ENCODE data around the gene MZT2B.
"Not testable (repeated sequence)": the region's sequence is repeated elsewhere in the genome, so short reads cannot be mapped to it uniquely, and the experiment has no call there.

Gene MZT2B

DNA sequence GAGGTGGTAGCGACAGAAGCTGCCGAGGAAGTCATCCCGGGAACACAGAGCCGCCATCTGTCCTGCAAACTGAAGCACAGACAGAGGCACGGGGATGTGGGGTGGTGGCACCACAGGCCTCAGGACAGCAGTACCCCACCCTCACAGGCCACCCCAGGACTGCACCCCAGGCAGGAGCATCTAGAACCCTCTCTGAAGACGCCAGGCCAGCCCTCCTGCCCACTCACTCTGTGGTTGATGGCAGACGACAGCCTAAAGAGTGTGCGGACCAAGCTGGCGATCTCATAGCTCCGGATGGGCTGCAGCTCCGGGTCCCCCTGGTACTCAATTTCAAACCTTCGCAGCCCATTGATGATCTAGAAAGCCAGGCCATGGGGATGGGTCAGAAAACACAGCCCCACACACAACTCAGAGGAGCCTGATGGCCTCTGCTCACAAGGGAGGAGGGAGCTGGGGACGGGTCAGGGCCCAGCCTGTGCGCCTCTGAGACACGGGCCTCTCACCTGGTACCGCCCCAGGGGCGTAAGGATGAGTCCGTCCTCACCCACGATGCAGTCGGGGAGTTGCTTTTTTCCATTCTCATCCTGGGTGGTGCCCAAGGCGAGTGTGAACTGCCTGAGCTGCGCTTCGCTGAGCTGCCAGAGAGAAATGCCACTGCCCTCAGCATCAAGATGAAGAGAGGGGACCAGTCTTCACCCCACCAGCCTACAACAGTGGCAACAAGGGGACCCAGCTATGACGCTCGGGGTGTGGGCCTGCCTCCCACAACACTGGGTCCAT is 29.1 kb upstream of the MZT2B start:
- DNase-seq (ENCODE audit: low read depth) = no peak

DNA sequence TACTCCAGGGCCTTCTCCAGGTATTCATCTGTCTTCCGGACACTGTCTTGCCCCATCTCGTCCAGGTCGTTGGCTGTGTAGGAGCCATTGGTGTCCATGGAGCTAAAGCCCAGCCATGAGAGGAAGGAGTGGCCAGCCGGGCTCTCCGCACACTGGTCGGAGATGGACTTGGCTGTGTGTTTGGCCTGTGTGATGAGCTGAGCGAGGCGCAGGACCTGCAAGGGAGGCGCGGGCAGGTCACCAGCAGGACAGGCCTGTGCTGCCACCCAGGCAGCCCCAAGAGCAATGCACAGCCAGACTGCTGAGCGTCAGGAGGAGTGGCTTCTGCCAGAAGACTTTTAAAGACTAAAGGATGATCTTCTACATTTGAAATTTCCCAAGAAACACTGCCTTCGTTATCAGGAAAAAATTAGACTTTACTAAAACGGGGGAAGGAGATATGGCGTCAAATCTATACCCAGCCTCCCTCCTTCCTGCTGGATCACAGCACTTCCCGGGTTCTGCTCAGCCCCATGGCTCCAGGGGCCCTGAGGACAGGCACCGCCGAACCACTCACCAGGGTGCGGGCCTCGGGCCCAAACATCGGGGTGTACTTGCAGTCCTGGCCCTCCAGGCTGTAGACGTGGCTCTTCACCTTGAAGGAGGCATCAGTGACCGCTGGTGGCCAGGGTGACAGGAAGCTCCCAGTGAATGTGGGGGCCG is 28.2 kb upstream of the MZT2B start:
- not testable (repeated sequence) for DNase-seq (ENCODE audit: low read depth)

DNA sequence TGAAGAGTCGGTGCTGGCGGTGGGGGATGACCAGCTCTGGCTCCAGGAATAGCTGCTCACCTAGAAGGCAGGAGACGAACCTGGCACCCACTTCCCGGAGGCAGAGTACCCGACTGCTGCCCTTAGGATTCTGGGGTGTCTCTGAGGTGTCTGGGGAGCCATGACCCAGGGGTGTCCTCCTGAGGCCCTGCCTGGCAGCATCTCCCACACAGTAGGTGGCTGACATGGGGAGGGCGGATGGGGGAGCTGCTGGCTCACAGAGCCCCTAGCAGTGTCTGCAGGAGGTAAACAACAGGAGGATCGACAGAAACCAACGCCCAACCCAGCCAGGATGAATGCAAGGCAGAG is 27.7 kb upstream of the MZT2B start:
- DNase-seq (ENCODE audit: low read depth) = not testable (repeated sequence)

DNA sequence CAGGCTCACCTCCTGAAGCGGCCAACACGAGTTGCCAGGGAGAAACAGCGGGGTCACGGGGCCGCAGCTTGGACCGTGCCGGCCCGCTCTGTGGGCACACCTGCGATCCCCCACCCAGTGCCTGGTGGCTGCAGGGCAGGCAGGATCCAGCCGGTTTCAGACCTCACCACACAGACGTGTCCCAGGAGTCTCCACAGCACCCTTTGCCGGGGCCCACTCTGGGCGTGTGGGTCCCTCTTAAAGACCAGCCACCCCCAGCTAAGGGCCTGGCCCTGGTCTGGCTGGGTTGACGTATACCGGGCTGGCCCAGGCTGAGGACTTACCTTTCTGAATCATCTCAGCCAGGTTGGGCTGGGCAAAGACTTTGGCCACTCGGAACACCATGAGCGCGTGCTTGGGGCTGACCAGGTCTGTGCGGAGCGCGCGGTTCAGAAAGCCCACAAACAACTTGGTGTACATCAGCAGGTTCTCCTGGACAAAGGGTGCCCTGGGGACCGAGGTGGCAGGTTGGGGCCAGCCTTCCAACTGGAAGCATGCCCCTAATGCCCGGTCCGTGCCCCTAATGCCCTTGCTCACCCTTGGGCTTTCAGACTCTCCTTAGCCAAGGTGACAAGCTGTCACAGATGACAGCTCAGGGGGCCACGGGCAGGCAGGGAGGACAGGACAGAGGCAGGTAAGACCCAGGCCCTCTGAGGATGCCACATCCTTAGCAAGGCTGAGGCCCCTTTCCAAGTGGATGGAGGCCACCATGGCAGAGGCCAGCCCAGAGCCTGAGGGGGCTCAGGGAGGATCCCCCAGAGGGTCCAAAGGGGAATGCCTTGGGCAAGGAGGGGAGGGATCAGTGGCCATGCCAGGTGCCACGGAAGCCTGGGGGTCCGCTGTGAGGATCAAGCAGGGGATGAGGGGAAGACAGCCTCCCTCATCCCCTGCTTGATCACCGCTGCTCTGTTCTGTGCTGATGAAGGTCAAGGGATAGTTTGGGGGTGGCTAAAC is 27.0 kb upstream of the MZT2B start:
- DNase-seq (ENCODE audit: low read depth) = no peak

DNA sequence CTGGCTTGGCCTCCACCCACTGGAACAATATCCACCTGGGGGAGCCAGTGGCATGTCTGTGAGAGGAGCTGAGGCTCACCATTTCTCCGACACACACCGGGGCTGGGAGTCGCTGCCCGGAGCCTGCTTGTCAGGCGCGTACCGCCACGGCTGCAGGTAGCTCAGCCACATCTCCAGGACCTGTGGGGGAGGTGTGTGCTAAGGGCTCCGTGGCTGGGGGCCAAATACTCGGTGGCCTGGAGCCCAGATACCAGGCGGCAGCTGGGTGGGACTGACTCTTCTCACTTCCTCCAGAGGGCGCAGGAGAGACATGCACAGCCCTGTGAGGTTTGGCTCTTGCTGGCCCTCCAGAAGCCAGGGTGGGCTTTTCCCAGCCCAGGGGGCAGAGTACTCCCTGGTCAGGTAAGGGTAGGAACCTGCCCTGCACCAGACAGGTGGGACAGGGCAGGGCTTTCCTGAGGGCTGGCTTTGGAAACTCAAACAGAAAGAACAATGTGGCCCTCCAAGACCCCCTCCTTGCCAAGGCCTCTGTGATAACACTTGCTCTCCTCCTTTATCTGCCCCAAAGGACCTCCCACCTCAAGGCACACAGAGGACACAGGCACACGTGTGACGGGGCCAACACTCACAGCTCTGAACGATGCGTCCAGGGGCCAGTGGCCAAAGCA is 26.0 kb upstream of the MZT2B start:
- not testable (repeated sequence) for DNase-seq (ENCODE audit: low read depth)

DNA sequence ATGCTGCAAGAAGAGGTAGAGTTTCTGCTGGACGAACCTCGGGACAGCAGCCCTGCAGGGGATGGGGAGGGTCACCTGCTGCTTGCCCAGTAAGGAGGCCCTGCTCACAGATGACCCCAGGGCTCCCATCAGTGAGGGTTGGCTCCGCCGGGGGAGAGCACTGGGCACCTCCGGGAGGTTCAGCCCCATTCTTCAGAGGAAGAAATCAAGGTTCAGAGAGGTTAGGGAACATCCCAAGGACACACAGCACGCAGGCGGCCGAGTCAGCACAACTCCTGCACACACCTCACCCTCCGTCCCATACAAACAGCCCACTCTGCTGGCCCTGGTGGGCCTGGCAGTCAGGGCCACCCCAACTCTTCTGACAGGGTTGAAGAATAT is 25.4 kb upstream of the MZT2B start:
- DNase-seq (ENCODE audit: low read depth) = no peak

DNA sequence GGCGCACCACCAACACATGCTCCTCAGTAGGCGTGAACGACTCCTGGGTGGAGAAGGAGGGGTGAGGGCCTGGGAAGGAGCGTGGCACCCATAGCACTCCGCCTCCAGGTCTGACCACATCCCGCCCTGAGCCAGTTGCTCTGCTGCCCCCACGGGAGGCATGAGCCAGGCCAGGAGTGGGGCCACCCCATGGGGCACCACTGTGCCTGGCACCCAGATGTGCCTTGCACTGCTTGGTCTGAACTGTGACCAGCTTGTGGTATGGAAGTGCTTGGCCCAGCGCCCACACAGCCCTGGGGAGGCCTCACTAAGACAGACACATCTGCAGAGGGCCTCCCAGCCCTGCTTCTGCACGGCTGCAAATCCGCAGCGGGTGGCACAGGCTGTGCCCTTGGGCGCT is 24.7 kb upstream of the MZT2B start:
- not testable (repeated sequence) for DNase-seq (ENCODE audit: low read depth)

DNA sequence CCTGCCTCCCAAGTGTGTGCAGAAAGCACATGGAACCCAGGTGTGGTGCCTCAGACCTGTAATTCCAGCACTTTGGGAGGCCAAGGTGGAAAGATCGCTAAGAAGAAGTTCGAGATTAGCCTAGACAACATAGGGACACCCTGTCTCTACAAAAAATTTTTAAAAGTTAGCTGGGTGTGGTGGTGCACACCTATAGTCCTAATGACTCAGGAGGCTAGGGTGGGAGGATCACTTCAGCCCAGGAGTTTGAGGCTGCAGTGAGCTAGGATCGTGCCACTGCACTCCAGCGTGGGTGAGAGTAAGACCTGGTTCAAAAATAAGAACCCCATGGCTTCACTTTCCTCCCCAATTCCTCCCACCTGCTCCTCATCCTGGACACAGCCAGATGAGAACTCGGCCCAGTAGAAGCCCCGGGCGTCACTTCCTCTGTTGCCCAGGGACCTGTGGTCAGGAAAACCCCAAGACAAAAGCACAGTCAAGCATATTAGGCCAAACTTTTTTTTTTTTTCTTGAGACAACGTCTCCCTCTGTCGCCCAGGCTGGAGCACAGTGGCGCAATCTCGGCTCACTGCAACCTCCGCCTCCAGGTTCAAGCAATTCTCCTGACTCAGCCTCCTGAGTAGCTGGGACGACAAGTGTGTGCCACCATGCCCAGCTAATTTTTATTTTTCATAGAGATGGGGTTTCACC is 24.1 kb upstream of the MZT2B start:
- not testable (repeated sequence) for DNase-seq (ENCODE audit: low read depth)

DNA sequence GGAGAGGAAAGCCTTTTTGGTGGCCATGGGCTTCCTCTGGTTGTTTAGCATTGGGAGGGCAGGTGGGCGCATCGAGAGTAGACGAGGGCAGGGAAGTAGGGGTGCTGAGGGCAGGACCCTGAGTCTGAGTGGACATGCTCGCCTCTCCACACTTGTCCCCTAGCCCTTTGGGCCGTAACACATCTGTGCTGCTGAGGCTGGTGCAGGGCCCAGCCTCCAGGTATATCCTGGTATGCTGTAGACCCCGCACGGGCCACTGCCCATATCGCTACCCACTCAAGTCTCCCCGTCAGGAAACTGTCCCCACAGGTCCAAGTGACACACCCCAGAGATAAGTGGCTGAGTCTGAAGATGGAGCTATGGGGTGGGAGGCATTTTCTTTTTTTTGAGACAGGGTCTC is 23.4 kb upstream of the MZT2B start:
- DNase-seq (ENCODE audit: low read depth) = no peak

DNA sequence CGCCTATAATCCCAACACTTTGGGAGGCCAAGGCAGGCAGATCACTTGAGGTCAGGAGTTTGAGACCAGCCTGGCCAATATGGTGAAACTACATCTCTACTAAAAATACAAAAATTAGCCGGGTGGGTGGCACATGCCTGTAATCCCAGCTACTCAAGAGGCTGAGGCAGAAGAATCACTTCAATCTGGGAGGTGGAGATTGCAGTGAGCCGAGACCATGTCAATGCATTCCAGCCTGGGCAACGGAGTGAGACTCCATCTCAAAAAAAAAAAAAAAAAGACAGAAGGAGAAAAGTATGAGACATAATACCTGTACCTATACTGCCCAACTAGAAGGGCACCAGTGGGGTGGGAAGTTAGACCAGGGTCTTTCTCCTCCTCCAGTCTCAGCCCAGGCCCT is 22.7 kb upstream of the MZT2B start:
- not testable (repeated sequence) for DNase-seq (ENCODE audit: low read depth)

DNA sequence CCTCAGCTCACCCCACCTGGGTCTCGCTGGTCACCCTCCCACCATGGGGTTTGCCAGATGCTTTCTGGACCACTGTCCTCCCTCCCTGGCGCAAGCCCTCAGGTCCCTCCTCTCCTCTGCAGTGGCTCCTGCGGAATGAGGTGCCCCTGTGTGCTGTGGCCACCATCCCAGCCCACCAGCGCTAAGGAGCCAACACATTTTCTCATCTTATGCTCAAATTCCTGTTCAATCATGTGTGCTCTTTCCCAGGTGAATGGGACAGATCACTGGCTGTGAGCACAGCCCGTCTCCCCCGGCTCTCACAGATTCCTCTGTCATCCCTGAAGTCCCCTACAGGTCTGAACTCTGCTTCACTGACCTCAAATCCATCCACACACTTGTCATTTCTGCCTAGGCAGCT is 21.9 kb upstream of the MZT2B start:
- DNase-seq (ENCODE audit: low read depth) = no peak

DNA sequence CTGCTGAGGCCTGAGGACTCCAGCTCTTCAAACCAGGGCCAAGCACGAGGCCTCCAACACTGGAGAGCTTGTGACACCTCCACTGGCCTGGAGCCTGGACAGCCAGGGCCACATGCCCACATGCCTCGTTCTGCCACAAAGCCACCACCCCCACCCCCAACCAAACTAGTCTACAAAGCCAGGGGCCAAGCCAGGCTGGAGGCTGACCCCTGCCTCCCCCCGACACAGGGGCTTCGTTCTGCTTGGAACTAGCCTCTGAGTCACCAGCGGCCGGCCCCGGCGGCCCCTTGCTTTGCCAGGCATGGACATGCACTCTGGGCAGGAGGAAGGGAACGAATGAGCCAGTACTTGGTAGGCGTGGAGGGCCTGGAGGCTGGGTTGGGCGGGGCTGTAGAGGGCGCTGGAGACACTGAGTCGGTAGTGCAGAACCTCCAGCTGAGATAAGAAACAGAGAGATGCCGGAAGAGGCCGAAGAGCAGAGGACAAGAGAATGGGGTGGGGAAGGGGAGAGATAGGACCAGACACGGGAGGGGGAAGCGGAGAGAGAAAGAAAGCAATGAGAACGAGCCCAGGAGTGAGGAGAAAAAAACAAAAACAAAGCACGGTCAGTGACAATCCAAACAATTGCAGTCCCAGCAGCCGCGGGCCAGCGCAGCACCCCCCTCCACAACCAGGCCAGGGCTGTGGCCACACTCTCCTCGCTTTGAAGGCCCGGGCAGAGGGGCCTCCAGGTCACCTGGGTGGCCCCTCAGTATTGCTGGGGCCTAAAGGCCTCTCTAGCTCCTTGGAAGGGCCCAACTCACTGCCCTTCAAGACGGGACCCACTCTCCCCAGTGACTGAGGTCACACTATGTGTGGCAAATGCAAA is 21.0 kb upstream of the MZT2B start:
- DNase-seq (ENCODE audit: low read depth) = not testable (repeated sequence)

DNA sequence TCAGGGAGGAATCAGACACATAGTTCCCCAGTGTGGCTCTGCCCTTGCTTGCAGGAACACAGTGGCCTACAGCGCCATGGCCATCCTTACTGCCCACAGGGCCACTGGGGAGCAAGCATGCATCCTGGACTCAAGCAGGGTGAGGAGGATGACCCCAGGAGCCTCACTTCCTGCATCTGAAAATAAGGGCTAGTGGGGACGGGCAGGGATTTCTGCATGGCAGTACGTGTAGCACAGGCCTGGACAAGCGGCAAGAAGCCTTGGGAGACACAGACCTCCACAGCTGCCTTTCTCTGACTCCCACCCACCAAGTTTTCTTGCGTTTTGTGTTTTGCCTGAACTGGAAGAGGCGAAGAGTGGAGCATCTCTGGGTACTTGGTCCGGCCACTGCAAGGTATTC is 19.6 kb upstream of the MZT2B start:
- DNase-seq (ENCODE audit: low read depth) = not testable (repeated sequence)

DNA sequence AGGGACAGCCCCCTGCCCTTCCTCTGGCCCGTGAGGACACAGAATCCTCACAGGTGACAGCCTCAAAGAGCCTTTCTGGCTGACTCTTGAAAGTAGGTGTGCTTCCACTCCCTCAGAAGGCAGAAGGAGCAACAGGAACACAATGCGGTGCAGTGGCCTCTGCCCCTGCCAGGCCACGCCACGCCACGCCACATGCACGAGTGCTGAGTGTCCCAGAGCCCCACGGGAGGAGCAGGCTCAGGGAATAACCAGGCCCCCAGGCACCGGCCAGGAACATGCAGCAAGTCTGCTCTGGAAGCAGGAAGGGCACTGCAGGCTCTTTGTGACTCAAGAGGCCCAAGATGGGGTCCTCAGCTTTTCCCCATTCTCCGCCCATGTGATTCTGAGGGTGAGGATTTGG is 19.1 kb upstream of the MZT2B start:
- no peak for DNase-seq (ENCODE audit: low read depth)

DNA sequence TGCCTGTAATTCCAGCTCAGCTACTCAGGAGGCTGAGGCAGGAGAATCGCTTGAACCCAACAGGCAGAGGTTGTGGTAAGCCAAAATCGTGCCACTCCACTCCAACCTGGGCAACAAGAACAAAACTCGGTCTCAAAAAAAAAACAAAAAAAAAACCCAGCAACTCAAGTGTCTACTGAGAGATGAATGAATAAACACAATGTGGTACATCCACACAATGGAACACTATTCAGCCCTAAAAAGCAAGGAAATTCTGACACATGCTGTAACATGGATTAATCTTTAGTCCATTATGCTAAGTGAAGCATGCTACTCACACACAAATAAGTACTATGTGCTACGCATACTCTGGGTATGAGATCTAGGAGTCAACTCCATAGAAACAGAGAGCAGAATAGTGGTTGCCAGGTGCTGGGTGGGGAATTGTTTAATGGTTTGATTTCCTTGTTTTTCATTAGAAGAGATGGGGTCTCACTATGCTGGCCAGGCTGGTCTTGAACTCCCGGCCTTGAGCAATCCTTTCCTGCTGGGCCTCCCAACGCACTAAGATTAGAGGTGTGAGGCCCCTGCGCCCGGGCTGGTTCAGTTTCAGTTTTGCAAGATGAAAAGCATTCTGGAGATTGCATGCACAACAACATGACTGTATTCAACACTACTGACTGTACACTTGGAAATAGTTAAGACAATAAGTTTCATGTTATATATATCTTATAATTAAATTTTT is 16.6 kb upstream of the MZT2B start:
- no peak for DNase-seq (ENCODE audit: low read depth)

DNA sequence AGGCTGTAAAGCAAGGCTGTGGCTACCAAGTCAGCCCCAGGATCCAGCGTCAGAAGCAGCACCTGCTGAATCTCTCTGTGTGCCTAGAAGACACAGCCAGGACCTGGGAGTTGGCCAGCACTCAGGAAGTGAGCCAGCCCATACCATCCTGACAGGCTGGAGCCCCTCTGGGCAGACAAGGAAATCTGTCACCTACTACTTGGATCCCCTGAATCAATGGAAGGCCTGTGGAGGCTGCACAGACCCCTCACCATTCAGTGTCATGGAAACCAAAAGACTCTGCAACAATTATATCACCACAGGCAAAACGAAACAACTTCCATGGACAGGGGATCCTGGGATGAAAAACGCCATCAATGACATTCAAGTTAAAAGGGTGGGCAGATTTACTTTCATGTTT is 15.5 kb upstream of the MZT2B start:
- not testable (repeated sequence) for DNase-seq (ENCODE audit: low read depth)

DNA sequence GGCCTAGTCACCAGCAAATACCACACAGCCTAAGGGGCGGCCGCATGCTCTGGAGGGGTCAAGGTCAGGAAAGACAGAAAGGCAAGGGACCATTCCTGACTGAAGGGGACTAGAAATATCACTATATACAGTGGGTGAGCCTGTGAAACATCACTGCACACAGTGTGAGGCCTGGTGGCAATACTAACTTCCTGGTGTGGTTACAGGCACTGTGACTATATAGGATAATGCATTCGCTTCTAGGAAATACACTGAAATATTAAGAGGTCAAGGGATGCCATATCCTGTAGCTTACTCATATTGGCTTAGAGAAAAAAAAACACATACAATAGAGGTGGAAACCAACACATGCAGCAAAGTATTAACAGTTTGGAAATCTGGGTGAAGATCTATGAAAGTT is 12.9 kb upstream of the MZT2B start:
- DNase-seq (ENCODE audit: low read depth) = not testable (repeated sequence)

DNA sequence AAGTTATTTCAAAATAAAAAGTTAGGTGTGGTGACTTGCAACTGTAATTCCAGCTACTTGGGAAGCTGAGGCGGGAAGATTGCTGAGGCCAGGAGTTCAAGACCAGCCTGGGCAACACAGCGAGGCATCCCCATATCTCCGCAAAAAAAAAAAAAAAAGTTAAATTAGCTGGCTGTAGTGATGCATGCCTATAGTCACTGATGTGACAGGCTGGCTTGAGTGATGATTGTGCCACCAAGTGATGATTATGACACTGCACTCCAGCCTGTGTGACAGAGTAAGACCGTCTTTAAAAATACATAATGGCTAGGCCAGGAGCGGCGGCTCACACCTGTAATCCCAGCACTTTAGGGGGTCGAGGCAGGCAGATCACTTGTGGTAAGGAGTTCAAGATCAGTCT is 12.2 kb upstream of the MZT2B start:
- DNase-seq (ENCODE audit: low read depth) = no peak

DNA sequence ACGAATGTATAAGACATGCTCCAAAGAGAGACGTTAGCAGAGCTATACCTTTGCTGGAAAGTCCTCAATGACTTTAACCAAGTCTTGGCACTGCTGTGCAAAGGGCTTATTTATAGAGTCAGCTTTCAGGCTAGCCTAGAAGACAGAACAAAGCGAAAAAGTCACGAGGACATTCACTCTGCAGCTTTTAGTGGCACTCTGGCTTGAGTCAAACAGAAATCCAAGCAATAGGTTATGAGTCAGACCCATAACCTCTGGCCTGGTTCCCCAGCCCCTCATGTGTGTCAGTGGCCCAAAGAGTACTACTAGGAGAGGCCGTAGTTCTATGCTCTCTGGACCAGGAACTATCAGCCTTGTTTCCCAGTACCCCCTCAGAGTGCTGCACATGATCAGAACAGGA is 7.2 kb upstream of the MZT2B start:
- not testable (repeated sequence) for DNase-seq (ENCODE audit: low read depth)
